Neuronal stem cell (in vitro differentiated cells): ENCODE measurements around the gene ABO.
A peak's percentile ranks its signal among the peaks of the same experiment; 100 is the strongest.

ENCODE experiments used
- DNase-seq: peaks from one replicate; pipeline ENCODE4 v3.0.0-alpha.2; 2013; ENCODE audit warnings: low spot score
- H2AFZ ChIP-seq: one replicate; pipeline ENCODE4 v1.6.1; 2013; ENCODE audit warnings: mild to moderate bottlenecking, low read length, inconsistent platforms
- H2AK5ac ChIP-seq: 2 replicates; pipeline ENCODE4 v1.6.1; 2013; ENCODE audit warnings: low read depth, mild to moderate bottlenecking, inconsistent platforms, low read length, moderate library complexity, mixed read lengths
- H2BK120ac ChIP-seq: 2 replicates; pipeline ENCODE4 v1.6.1; 2013; ENCODE audit warnings: low read depth, mild to moderate bottlenecking, inconsistent platforms, low read length, moderate library complexity, mixed read lengths
- H2BK12ac ChIP-seq: one replicate; pipeline ENCODE4 v1.6.1; 2013; ENCODE audit warnings: low read length, inconsistent platforms
- H2BK15ac ChIP-seq: 2 replicates; pipeline ENCODE4 v1.6.1; 2013; ENCODE audit warnings: mild to moderate bottlenecking, low read length, inconsistent platforms, mixed read lengths
- H2BK5ac ChIP-seq: one replicate; pipeline ENCODE4 v1.6.1; 2013; ENCODE audit warnings: inconsistent platforms, mild to moderate bottlenecking, low read length, moderate library complexity
- H3K14ac ChIP-seq: one replicate; pipeline ENCODE4 v1.6.1; 2013; ENCODE audit warnings: low read length, inconsistent platforms
- H3K18ac ChIP-seq: 2 replicates; pipeline ENCODE4 v1.6.1; 2013; ENCODE audit warnings: low read length, inconsistent platforms
- H3K23ac ChIP-seq: 2 replicates; pipeline ENCODE4 v1.6.1; 2013; ENCODE audit warnings: low read depth, mild to moderate bottlenecking, mixed read lengths, low read length, inconsistent platforms; ENCODE audit not compliant: poor library complexity
- H3K27ac ChIP-seq: replicated peaks from 3 replicates; pipeline ENCODE4 v1.5.1; 2013; ENCODE audit warnings: low read length, inconsistent platforms
- H3K27me3 ChIP-seq, 3 experiments: 2 replicates each; pipeline ENCODE4 v1.6.1; 2013; ENCODE audit warnings: low read length in 3 of 3, mild to moderate bottlenecking in 2 of 3, inconsistent platforms in 1 of 3, low read depth in 1 of 3, mixed read lengths in 1 of 3, moderate library complexity in 1 of 3; ENCODE audit not compliant: control insufficient read depth in 3 of 3, insufficient read depth in 3 of 3
- H3K36me3 ChIP-seq, 2 donors: replicated peaks in 1 of 2; 2 replicates each; pipeline ENCODE4 v1.6.1; 2013; ENCODE audit warnings: low read length in 2 of 2; ENCODE audit not compliant: control insufficient read depth in 2 of 2, insufficient read depth in 2 of 2
- H3K4ac ChIP-seq: 2 replicates; pipeline ENCODE4 v1.6.1; 2013; ENCODE audit warnings: inconsistent platforms, mild to moderate bottlenecking, low read length, moderate library complexity
- H3K4me1 ChIP-seq, 2 donors: 1 replicate in 1 of 2; 2 replicates in 1 of 2; pipeline ENCODE4 v1.6.1; 2013; ENCODE audit warnings: low read length in 2 of 2, low read depth in 1 of 2; ENCODE audit not compliant: control insufficient read depth in 2 of 2, insufficient read depth in 1 of 2
- H3K4me2 ChIP-seq: one replicate; pipeline ENCODE4 v1.6.1; 2013; ENCODE audit warnings: mild to moderate bottlenecking, low read length, inconsistent platforms; ENCODE audit not compliant: insufficient read depth, poor library complexity, severe bottlenecking
- H3K4me3 ChIP-seq, 2 donors: 2 replicates each; pipeline ENCODE4 v1.5.1; 2013; ENCODE audit warnings: low read length in 2 of 2, mild to moderate bottlenecking in 2 of 2, inconsistent platforms in 1 of 2, moderate library complexity in 1 of 2
- H3K79me1 ChIP-seq: one replicate; pipeline ENCODE4 v1.6.1; 2013; ENCODE audit warnings: low read depth, mild to moderate bottlenecking, inconsistent platforms, low read length, moderate library complexity
- H3K9ac ChIP-seq: one replicate; pipeline ENCODE4 v1.6.1; 2013; ENCODE audit warnings: mild to moderate bottlenecking, low read depth, low read length, inconsistent platforms; ENCODE audit not compliant: poor library complexity
- H3K9me3 ChIP-seq, 2 donors: replicated peaks in 1 of 2; 2 replicates each; pipeline versions ENCODE3 to v1.6.1; 2013; ENCODE audit warnings: low read length in 2 of 2, mild to moderate bottlenecking in 2 of 2, inconsistent platforms in 1 of 2, low read depth in 1 of 2, mixed read lengths in 1 of 2, moderate library complexity in 1 of 2; ENCODE audit not compliant: control insufficient read depth in 2 of 2, insufficient read depth in 1 of 2
- H4K8ac ChIP-seq: one replicate; pipeline ENCODE4 v1.6.1; 2013; ENCODE audit warnings: low read depth, mild to moderate bottlenecking, inconsistent platforms, low read length, moderate library complexity
- H4K91ac ChIP-seq: one replicate; pipeline ENCODE4 v1.6.1; 2013; ENCODE audit warnings: low read length, low read depth, mild to moderate bottlenecking, inconsistent platforms; ENCODE audit not compliant: poor library complexity
- WGBS, 2 donors: extraction: QIAGEN DNeasy Blood & Tissue Kit; methylation state at CpG; one replicate each; pipeline ENCODE4 v1.1.7; 2013; ENCODE audit warnings: missing lambda C conversion rate in 2 of 2, mixed read lengths in 1 of 2; ENCODE audit not compliant: insufficient read length in 2 of 2, insufficient replicate concordance in 1 of 2; ENCODE audit errors: extremely low coverage in 2 of 2; 5-methylcytosine and 5-hydroxymethylcytosine counted together

The ABO gene

GRCh38 chr9:133247632-133248031, 27.4 kb downstream of the ABO start:
- Histone ChIP-seq H3K27me3 (peaks cover 0 to 43% (median 0%) of the 10 kb centered on the region in 3 experiments), H3K79me1 (no peaks in the 10 kb centered on the region), H3K36me3 (no peaks in the 10 kb centered on the region), H3K9me3 (no peaks in the 10 kb centered on the region), H2AFZ (no peak overlapping the region), H2BK15ac (no peak overlapping the region), H4K91ac (no peak overlapping the region), H3K9ac (no peak overlapping the region), H3K14ac (peak overlapping the region; percentile 47), H2BK120ac (peak overlapping the region; percentile 22), H4K8ac (no peak overlapping the region), H3K4ac (no peak overlapping the region), H3K23ac (no peak overlapping the region), H3K4me1 (no peaks in the 10 kb centered on the region), H2BK5ac (no peak overlapping the region), H3K18ac (peak overlapping the region; percentile 9), H3K27ac (no peak overlapping the region), H2BK12ac (no peak overlapping the region), H2AK5ac (peak overlapping the region; percentile 43), H3K4me2 (no peak overlapping the region), H3K4me3 (no peak overlapping the region)
- DNase-seq: no peak
- WGBS, 2 donors: no CpG with 5 or more reads among the region's 6 CpGs

DNA sequence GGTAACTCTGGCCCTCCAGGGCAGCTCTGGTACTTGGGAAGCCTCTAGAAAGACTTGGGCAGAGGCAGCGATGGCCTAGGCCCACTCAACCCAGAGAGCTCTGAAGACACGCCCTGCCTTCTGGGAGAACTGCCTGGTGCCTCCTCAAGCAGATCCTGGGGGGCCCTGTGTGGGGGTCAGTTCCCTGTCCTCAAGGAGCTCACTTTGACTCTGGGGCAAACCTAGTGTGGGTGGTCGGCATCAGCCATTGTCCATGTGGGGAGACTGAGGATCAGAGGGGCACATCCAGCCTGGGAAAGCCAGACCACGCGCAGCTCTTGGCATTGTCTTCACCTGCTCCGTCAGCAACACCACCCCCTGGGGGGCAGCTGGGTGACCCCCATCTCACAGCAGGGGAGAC, 28.0 kb downstream of the ABO start:
- Histone ChIP-seq H3K23ac (no peak overlapping the region), H2BK12ac (no peak overlapping the region), H3K27me3 (peaks cover 0 to 39% (median 0%) of the 10 kb centered on the region in 3 experiments), H2BK120ac (peak overlapping the region; percentile 22), H2AK5ac (no peak overlapping the region), H3K4me3 (no peak overlapping the region), H3K27ac (no peak overlapping the region), H2BK5ac (peak overlapping the region; percentile 14), H3K36me3 (no peaks in the 10 kb centered on the region), H2BK15ac (no peak overlapping the region), H2AFZ (no peak overlapping the region), H3K14ac (no peak overlapping the region), H3K4me1 (no peaks in the 10 kb centered on the region), H4K91ac (no peak overlapping the region), H3K9ac (no peak overlapping the region), H3K9me3 (no peaks in the 10 kb centered on the region), H4K8ac (no peak overlapping the region), H3K18ac (no peak overlapping the region), H3K4ac (no peak overlapping the region), H3K4me2 (no peak overlapping the region), H3K79me1 (no peaks in the 10 kb centered on the region)
- no CpG with 5 or more reads among the region's 6 CpGs for WGBS, 2 donors
- no peak for DNase-seq

- no CpG with 5 or more reads among the region's 16 CpGs for WGBS, 2 donors
- Histone ChIP-seq H3K79me1 (no peaks in the 10 kb centered on the region), H3K9ac (no peak overlapping the region), H2AK5ac (no peak overlapping the region), H4K91ac (no peak overlapping the region), H3K4me2 (no peak overlapping the region), H3K14ac (no peak overlapping the region), H3K27me3 (peaks cover 0 to 35% (median 0%) of the 10 kb centered on the region in 3 experiments), H3K18ac (peak overlapping the region; percentile 41), H4K8ac (no peak overlapping the region), H3K4me1 (no peaks in the 10 kb centered on the region), H3K36me3 (no peaks in the 10 kb centered on the region), H3K4ac (no peak overlapping the region), H2BK120ac (peak overlapping the region; percentile 83), H3K27ac (no peak overlapping the region), H2BK15ac (no peak overlapping the region), H3K9me3 (no peaks in the 10 kb centered on the region), H2BK12ac (no peak overlapping the region), H3K4me3 (peak overlapping the region in 1 of 2 donors; percentile 14), H2BK5ac (no peak overlapping the region), H2AFZ (no peak overlapping the region), H3K23ac (no peak overlapping the region)
- DNase-seq: no peak
Measured at GRCh38 chr9:133246562-133246961, 28.4 kb downstream of the ABO start.

DNA sequence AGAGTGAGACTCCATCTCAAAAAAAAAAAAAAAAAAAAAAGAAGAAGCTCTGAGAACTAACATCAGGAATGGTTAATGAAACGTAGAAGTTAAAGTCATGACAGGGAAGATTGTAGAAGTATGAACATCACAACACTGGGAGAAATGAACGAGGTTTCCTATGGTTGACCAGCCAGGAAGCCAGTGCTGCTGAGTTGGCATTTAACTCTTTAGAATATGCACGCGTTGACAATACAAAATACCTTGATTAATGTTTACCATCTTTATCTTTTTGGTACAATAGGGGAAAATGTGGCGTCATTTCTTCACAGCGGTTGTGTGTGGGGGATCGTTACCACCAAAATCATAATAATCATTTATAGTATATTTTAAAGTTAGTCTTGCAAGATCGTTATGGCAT, 32.0 kb downstream of the ABO start:
- no peak overlapping the region for H4K8ac ChIP-seq
- H3K9ac ChIP-seq: no peak overlapping the region
- no peaks in the 10 kb centered on the region for H3K36me3 ChIP-seq
- no peak overlapping the region for H2BK5ac ChIP-seq
- H3K4me3 ChIP-seq: no peak overlapping the region
- H2AK5ac ChIP-seq: no peak overlapping the region
- no peak overlapping the region for H3K23ac ChIP-seq
- no peaks in the 10 kb centered on the region for H3K79me1 ChIP-seq
- H3K27ac ChIP-seq: no peak overlapping the region
- H3K4ac ChIP-seq: no peak overlapping the region
- no peak overlapping the region for H2AFZ ChIP-seq
- H3K18ac ChIP-seq: no peak overlapping the region
- no peak overlapping the region for H3K14ac ChIP-seq
- no peaks in the 10 kb centered on the region for H3K9me3 ChIP-seq
- no peak for DNase-seq
- peaks cover 0 to 20% (median 6%) of the 10 kb centered on the region in 3 experiments for H3K27me3 ChIP-seq
- H2BK15ac ChIP-seq: no peak overlapping the region
- H2BK12ac ChIP-seq: no peak overlapping the region
- no peak overlapping the region for H4K91ac ChIP-seq
- H3K4me2 ChIP-seq: no peak overlapping the region
- no peak overlapping the region for H2BK120ac ChIP-seq
- WGBS, 2 donors: no CpG with 5 or more reads among the region's 8 CpGs
- peaks cover 3 to 5% of the 10 kb centered on the region in 2 donors for H3K4me1 ChIP-seq
